HCEC 1CT (cell line): ENCODE data around the gene SF3A2.

Source experiments
- DNase-seq: peaks from one replicate; pipeline ENCODE4 v3.0.0-alpha.2; 2017

The SF3A2 gene

GRCh38 chr19:2243274-2244124, 6.9 kb downstream of the SF3A2 start:
- no peak for DNase-seq

GRCh38 chr19:2244125-2244411, 7.4 kb downstream of the SF3A2 start:
- DNase-seq: no peak

DNA sequence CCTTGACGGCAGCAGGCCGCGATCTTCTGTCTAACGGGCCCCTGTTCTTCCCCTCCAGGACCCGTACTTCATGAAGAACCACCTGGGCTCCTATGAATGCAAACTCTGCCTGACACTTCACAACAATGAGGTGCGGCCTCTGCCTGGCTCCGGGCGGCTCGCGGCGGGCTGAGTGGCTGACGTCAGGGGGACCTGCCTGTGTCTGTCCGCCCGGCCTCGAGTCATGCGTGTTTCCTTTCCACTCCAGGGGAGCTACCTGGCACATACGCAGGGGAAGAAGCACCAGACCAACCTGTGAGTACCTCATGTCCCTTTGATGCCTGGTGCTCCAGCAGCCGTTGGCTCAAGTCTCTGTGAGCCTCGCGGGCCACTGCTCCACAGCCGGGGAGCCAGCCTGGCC, 7.9 kb downstream of the SF3A2 start:
- DNase-seq: no peak

- DNase-seq: no peak
Observed at GRCh38 chr19:2245273-2245672, 8.6 kb downstream of the SF3A2 start.

GRCh38 chr19:2246014-2246620, 9.5 kb downstream of the SF3A2 start:
- DNase-seq: no peak

- peak; percentile 53 for DNase-seq
Observed at GRCh38 chr19:2246801-2247361, 10.3 kb downstream of the SF3A2 start.

DNA sequence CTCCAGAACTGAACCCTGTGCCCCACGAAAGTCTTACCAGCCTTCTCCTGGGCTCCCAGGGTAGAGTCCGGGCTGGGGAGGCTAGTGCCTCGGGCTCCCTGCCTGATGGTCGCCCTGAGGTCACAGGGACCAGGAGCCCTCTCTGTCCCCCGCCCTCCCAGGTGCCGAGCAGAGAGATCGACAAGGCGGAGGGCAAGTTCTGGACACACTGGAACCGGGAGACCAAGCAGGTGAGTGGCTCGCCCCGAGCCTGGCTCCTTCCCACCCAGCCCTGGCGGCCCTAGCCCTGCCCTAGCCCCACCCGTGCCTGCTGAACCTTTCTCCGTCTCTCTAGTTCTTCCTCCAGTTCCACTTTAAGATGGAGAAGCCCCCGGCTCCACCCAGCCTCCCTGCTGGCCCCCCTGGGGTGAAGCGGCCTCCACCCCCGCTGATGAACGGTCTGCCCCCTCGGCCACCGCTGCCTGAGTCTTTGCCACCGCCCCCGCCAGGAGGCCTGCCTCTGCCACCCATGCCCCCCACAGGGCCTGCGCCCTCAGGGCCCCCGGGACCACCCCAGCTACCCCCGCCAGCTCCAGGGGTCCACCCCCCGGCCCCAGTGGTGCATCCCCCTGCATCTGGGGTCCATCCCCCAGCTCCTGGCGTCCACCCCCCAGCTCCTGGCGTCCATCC, 10.9 kb downstream of the SF3A2 start:
- no peak for DNase-seq

- no peak for DNase-seq
Observed at GRCh38 chr19:2248136-2249009, 11.7 kb downstream of the SF3A2 start.

- DNase-seq: no peak
Observed at GRCh38 chr19:2249010-2249866, 12.6 kb downstream of the SF3A2 start, which contains the start of gene AMH. TSS of gene AMH (plus strand) at chr19:2249323. CDS start at chr19:2249333, 10 bp downstream.

- no peak for DNase-seq
Observed at GRCh38 chr19:2249880-2250765, 13.5 kb downstream of the SF3A2 start.

- DNase-seq: no peak
Observed at GRCh38 chr19:2250766-2251105, 14.1 kb downstream of the SF3A2 start.

GRCh38 chr19:2251106-2252054, 14.8 kb downstream of the SF3A2 start:
- no peak for DNase-seq

DNA sequence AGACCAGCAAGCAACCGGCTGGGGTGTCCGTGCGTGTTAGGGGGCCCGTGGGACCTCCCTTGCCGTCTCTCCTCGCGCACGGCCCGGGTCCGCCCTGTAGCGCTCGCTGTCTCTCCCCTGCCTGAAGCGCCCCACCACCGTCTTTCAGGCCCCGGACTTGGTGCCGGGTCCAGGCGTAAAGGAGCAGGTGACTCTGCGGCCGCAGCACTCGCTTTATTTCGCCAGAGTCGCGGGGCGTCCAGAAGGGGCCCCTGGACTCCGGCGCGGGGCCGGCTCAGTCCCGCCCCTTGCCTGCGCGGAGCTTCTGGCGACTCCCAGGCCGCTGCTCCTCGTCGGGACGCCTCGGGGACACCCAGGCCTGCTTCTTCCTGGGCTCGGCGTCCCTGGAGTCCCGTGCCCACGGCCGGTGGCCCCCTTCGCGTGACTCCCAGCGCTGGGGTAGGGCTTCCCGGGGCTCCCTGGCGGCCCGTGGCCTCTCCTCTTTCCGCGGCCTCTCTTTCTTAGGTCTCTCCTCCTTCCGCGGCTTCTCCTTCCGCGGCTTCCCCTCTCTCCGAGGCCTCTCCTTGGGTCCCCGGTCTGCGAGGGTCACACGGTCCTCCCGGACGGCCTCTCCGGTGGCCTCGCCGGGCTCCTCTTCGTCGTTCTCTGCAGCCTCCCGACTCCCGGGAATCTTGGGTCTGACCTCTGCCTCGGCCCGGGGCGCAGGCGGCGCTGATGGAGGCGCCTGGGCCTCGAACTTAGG, 15.6 kb downstream of the SF3A2 start:
- DNase-seq: no peak

- no peak for DNase-seq
Observed at GRCh38 chr19:2252797-2253105, 16.1 kb downstream of the SF3A2 start.

DNA sequence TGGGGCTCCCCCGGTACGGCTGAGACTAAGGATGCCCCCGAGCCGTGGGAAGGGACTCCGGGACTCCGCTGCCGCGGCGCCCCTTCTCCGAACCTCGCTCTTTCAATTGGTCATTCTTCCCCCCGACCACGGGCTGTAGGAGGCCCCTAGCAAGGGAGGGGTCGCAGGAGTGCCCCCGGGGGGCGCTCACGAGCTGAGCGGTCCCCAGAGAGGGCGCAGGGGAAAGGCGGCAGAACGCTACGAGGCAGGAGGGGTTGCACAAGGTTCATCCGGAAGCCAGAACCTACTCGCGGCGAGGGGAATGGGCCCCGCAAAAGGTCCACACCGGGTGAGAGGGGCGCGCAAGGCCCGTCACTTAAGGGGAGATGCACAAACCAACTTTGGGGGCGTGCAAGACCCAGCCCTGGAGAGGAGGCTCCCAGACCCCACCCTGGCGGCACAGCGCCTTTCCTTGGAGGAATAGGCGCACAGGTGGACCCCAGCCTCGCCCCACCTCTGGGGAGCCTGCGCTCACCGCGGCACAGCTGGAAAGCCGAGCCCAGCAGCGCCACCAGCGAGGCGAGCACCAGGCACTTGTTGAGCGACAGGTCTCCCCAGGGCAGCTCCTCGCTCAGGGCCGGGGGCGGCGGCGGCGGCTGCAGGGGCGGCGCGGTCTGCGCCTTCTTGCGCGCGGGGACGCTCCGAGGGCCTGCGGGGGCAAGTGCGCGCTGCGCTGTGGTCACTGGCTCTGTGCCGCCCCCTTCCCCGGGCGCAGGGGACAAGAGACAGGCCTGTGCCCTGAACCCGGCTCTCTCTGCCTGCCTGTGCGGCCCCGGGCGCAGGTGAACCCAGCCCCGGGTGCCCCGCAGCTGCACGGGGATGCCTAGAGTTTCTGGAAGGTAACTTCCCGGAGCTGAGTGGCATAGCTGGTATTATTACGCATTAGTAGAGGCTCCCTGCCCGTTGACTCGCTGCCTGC, 16.8 kb downstream of the SF3A2 start:
- no peak for DNase-seq

- no peak for DNase-seq
Observed at GRCh38 chr19:2254064-2254872, 17.6 kb downstream of the SF3A2 start.
